Measurements from ENCODE around the gene YEATS4. TPM values are rescaled to one million over a fixed set of nuclear protein-coding genes. Genes with fewer than 3 reads are reported as not detected.

YEATS4 gene
- total and polyA plus RNA-seq, 2 experiments from 2014 or later = 64.7 to 90.5 TPM

GRCh38 chr12:69430942-69431590 lies 71.5 kb downstream of the YEATS4 start:
- Mint-ChIP-seq H3K9me3 (no peaks in the 10 kb centered on the region), H3K27me3 (ENCODE audit: insufficient read depth, low read depth, poor library complexity) (peaks cover 5% of the 10 kb centered on the region), H3K36me3 (ENCODE audit: low read depth) (no peaks in the 10 kb centered on the region), H3K4me3 (no peak overlapping the region), H3K4me1 (peaks cover 3% of the 10 kb centered on the region; the same call in 1 of the 3 replicates), H3K27ac (no peak overlapping the region)
- no peak for ATAC-seq
- Histone ChIP-seq H3K36me3 (ENCODE audit: insufficient read depth) (no peaks in the 10 kb centered on the region), H3K27me3 (ENCODE audit: insufficient read depth) (no peaks in the 10 kb centered on the region), H3K79me2 (replicated peaks; ENCODE audit: insufficient read depth) (no peaks in the 10 kb centered on the region), H3K9me2 (ENCODE audit: insufficient read depth) (no peaks in the 10 kb centered on the region), H3K4me3 (no peak overlapping the region), H4K20me1 (replicated peaks; ENCODE audit: insufficient read depth) (no peaks in the 10 kb centered on the region), H3K27ac (ENCODE audit: low read depth) (no peak overlapping the region), H3K4me2 (no peak overlapping the region), H2AFZ (no peak overlapping the region), H3F3A (replicated peaks; ENCODE audit: low read depth) (no peaks in the 10 kb centered on the region), H3K4me1 (ENCODE audit: insufficient read depth) (no peaks in the 10 kb centered on the region)
- DNase-seq (ENCODE audit: low spot score) = no peak
- no peak for TF ChIP-seq EZH2 (IDR thresholded peaks at IDR 0.05; ENCODE audit: low read depth, unreplicated experiment)
- TF ChIP-seq EZH2phosphoT487 (IDR thresholded peaks at IDR 0.05; ENCODE audit: unreplicated experiment) = no peak
- TF ChIP-seq ZNF462 (CRISPR knock-in tag; IDR thresholded peaks at IDR 0.05) = no peak
- no peak for TF ChIP-seq CTCF (conservative IDR thresholded peaks at IDR 0.05; ENCODE audit: low read depth in 2 of 2)
- no peak for TF ChIP-seq POLR2AphosphoS5 (IDR thresholded peaks at IDR 0.05; ENCODE audit: low read depth)
- no peak for TF ChIP-seq ZNF114 (CRISPR knock-in tag; IDR thresholded peaks at IDR 0.05)
